ENCODE measurements around the gene MT1H.

The MT1H gene

GRCh38 chr16:56640076-56640475, 29.5 kb upstream of the MT1H start:
- DNase-seq: no peak
- Histone ChIP-seq H3K27me3 (ENCODE audit: insufficient read depth, low read depth, severe bottlenecking) (no peaks in the 10 kb centered on the region), H3K4me3 (ENCODE audit: low read depth, low read length) (no peak overlapping the region), H3K9me3 (ENCODE audit: severe bottlenecking) (no peaks in the 10 kb centered on the region), H3K27ac (peak overlapping the region; percentile 49; the same call in 1 of the 2 replicates), H3K36me3 (no peaks in the 10 kb centered on the region)
- TF ChIP-seq CTCF (IDR thresholded peaks at IDR 0.05; ENCODE audit: low read depth, low read length): no peak

- H3K27me3 ChIP-seq (ENCODE audit: insufficient read depth, low read depth, severe bottlenecking): no peaks in the 10 kb centered on the region
Observed at GRCh38 chr16:56641166-56641565, 28.4 kb upstream of the MT1H start.

GRCh38 chr16:56643080-56643778, 26.4 kb upstream of the MT1H start:
- H3K27me3 ChIP-seq (ENCODE audit: insufficient read depth, low read depth, severe bottlenecking): no peaks in the 10 kb centered on the region
- DNase-seq: no peak

More at GRCh38 chr16:56641166-56641565, 28.4 kb upstream of the MT1H start:
- no peak for DNase-seq
- Histone ChIP-seq H3K4me3 (ENCODE audit: low read depth, low read length) (no peak overlapping the region), H3K9me3 (ENCODE audit: severe bottlenecking) (no peaks in the 10 kb centered on the region), H3K36me3 (no peaks in the 10 kb centered on the region), H3K27ac (no peak overlapping the region; the same call in 1 of the 2 replicates)
- TF ChIP-seq CTCF (IDR thresholded peaks at IDR 0.05; ENCODE audit: low read depth, low read length): no peak

GRCh38 chr16:56643833-56644232, 25.8 kb upstream of the MT1H start:
- DNase-seq: no peak
- Histone ChIP-seq H3K36me3 (no peaks in the 10 kb centered on the region), H3K27me3 (ENCODE audit: insufficient read depth, low read depth, severe bottlenecking) (no peaks in the 10 kb centered on the region), H3K27ac (no peak overlapping the region), H3K4me3 (ENCODE audit: low read depth, low read length) (no peak overlapping the region), H3K9me3 (ENCODE audit: severe bottlenecking) (no peaks in the 10 kb centered on the region)
- no peak for TF ChIP-seq CTCF (IDR thresholded peaks at IDR 0.05; ENCODE audit: low read depth, low read length)

More at GRCh38 chr16:56643080-56643778, 26.4 kb upstream of the MT1H start:
- H3K27ac ChIP-seq: no peak overlapping the region
- TF ChIP-seq CTCF (IDR thresholded peaks at IDR 0.05; ENCODE audit: low read depth, low read length): no peak
- no peaks in the 10 kb centered on the region for H3K9me3 ChIP-seq (ENCODE audit: severe bottlenecking)
- H3K36me3 ChIP-seq: no peaks in the 10 kb centered on the region
- no peak overlapping the region for H3K4me3 ChIP-seq (ENCODE audit: low read depth, low read length)

- no peak overlapping the region for H3K4me3 ChIP-seq (ENCODE audit: low read depth, low read length)
- H3K9me3 ChIP-seq (ENCODE audit: severe bottlenecking): no peaks in the 10 kb centered on the region
- no peaks in the 10 kb centered on the region for H3K36me3 ChIP-seq
- TF ChIP-seq CTCF (IDR thresholded peaks at IDR 0.05; ENCODE audit: low read depth, low read length): no peak
- H3K27ac ChIP-seq: no peak overlapping the region
- no peaks in the 10 kb centered on the region for H3K27me3 ChIP-seq (ENCODE audit: insufficient read depth, low read depth, severe bottlenecking)
- DNase-seq: no peak
Observed at GRCh38 chr16:56645311-56645710, 24.3 kb upstream of the MT1H start.

- Histone ChIP-seq H3K27me3 (ENCODE audit: insufficient read depth, low read depth, severe bottlenecking) (no peaks in the 10 kb centered on the region), H3K4me3 (ENCODE audit: low read depth, low read length) (no peak overlapping the region), H3K9me3 (ENCODE audit: severe bottlenecking) (no peaks in the 10 kb centered on the region), H3K36me3 (no peaks in the 10 kb centered on the region), H3K27ac (no peak overlapping the region)
- no peak for TF ChIP-seq CTCF (IDR thresholded peaks at IDR 0.05; ENCODE audit: low read depth, low read length)
- no peak for DNase-seq
Observed at GRCh38 chr16:56645838-56646237, 23.8 kb upstream of the MT1H start.
